GM12892 (cell line): ENCODE measurements around the gene GRID1.

Experiments used
- POLR2A ChIP-seq: IDR thresholded peaks from 2 replicates; pipeline ENCODE4 v1.6.1; 2011; ENCODE audit warnings: low read depth, low read length, control low read depth
- POLR2AphosphoS5 ChIP-seq: IDR thresholded peaks from 2 replicates; pipeline ENCODE4 v1.6.1; 2011; ENCODE audit warnings: low read depth, low read length, control low read depth

DNA sequence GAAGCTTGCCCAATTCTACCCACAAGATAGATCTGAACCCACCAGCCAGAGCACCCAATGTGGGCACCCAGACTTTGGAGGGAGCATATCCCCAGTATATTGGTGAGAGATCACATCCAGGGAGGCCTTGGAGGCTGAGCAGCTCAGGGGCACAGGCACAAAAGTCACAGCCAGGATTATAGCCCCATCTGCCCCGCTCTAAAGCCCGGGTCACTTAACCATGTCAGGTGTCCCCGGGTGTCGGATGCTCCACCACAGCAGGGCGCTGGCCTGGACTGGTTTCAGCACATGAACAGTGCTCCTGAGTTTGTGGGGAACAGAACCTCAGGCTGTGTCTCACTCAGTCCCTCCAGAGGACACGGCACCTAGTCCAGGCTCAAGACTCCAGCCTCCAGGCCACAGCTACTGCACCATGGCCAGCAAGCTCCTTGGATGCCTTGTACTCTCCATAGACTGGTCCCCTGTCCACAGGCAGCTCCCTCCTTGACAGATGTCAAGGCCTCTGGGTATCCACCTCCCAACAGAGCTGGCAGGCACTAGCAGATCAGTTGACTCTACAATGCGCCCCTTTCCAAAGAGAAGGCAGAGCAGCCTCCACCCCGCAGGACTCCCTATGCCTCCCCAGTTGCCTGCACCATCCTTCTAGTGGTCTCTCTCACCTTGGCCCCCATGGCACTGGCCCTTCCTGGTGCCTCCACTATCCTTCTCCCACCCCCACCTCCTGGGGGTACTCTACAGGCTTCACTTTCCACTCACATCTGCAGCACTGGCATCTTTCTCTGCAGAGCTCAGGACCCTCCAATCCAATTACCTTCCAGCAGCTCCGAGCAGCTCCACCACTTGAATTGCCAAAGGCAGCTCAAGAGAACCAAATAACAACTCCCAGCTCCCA lies 306.0 kb downstream of the GRID1 start:
- no peak for TF ChIP-seq POLR2AphosphoS5
- TF ChIP-seq POLR2A, result no peak
